H1 (cell line): Measurements from ENCODE around the gene CHCHD6. TPM values are rescaled to one million over a fixed set of nuclear protein-coding genes. Genes with fewer than 3 reads are reported as not detected.

Source experiments
- ASH2L ChIP-seq: fragments of 200-600, 300-600 bp; sonication (generic); IDR thresholded peaks from one replicate; pipeline ENCODE4 v1.7.1; 2017; ENCODE audit warnings: low read length
- CHD1 ChIP-seq: IDR thresholded peaks from 2 replicates; pipeline ENCODE4 v1.6.1; 2012; ENCODE audit warnings: low read depth, low read length, improper control_type of control experiment
- RFX5 ChIP-seq: IDR thresholded peaks from 2 replicates; pipeline ENCODE4 v1.6.1; 2011; ENCODE audit warnings: low read depth, low read length, improper control_type of control experiment, borderline replicate concordance
- polyA plus RNA-seq, 7 experiments: library from polyadenylated mRNA; depleted of rRNA in 3 of 7; stranded (reverse) in 5 of 7; unstranded in 2 of 7; fragments of >200 nt in 5 of 7; fragments of 200-250 nt in 2 of 7; gene quantifications; 1 replicate in 5 of 7; 2 replicates in 1 of 7; 4 replicates in 1 of 7; pipeline versions ENCODE4 v1.2.1 to v1.2.3, GENCODE V29; 2011 to 2013; ENCODE audit warnings: missing spikeins in 2 of 7, mixed read lengths in 2 of 7
- total RNA-seq: library from RNA; stranded (reverse); fragmentation: NEBNext Ultra II Directional; extraction: Animal tissue kit (Norgen Biotek cat#: 25700); gene quantifications from 2 replicates; pipeline ENCODE4 v1.2.1, GENCODE V29; 2021

The CHCHD6 gene
- total and polyA plus RNA-seq, 2 of the 8 experiments (the other 6 are each of a cell fraction or from before 2014, with no cell fraction given), result 32.4 to 37.6 TPM

GRCh38 chr3:126668450-126669401, 35.3 kb upstream of the CHCHD6 start (continued):
- TF ChIP-seq RFX5 (no peak), CHD1 (no peak), ASH2L (no peak)
- TF ChIP-seq, all 59 proteins: peak for 0
